Measurements from ENCODE around the gene ZCCHC14. TPM values are rescaled to one million over a fixed set of nuclear protein-coding genes. Genes with fewer than 3 reads are reported as not detected.

Gene ZCCHC14
- total RNA-seq, 1 experiment from 2014 or later = 28.2 TPM

- H3K4me3 Mint-ChIP-seq (ENCODE audit: unreplicated experiment) = peak overlapping the region; percentile 18
- DNase-seq (ENCODE audit: unreplicated experiment) = no peak
- H3K27ac Mint-ChIP-seq (ENCODE audit: low read depth, unreplicated experiment) = peak overlapping the region; percentile 73
- H3K27me3 Mint-ChIP-seq (ENCODE audit: insufficient read depth, unreplicated experiment) = no peaks in the 10 kb centered on the region
- intact Hi-C loops (cut with micrococcal nuclease) = no loop called here
- H3K9me3 Mint-ChIP-seq (ENCODE audit: unreplicated experiment) = no peaks in the 10 kb centered on the region
- CTCF ChIA-PET = interaction anchor here (0.6 to 2.4 kb wide), 3 partner anchors 40 to 179 kb away, joined by 3 to 10 read pairs (median 7); no protein-coding TSS in a partner anchor
- BruUV-seq (replicated peaks) = TSS peak; percentile 22
- H3K36me3 Mint-ChIP-seq (ENCODE audit: insufficient read depth, unreplicated experiment) = peaks cover 46% of the 10 kb centered on the region
- H3K4me1 Mint-ChIP-seq (ENCODE audit: insufficient read depth, unreplicated experiment) = peaks cover 21% of the 10 kb centered on the region
- no peak for TF ChIP-seq CTCF (IDR thresholded peaks at IDR 0.05; ENCODE audit: unreplicated experiment)
- POLR2A ChIA-PET = interaction anchor here (0.7 to 1.6 kb wide), 6 partner anchors 8 to 136 kb away, joined by 3 to 5 read pairs (median 3); no protein-coding TSS in a partner anchor
Observed at GRCh38 chr16:87457061-87457611, 35.7 kb downstream of the ZCCHC14 start.

GRCh38 chr16:87454391-87454790 lies 38.4 kb downstream of the ZCCHC14 start:
- BruUV-seq (replicated peaks) = no TSS peak
- Mint-ChIP-seq H3K36me3 (ENCODE audit: insufficient read depth, unreplicated experiment) (peaks cover 49% of the 10 kb centered on the region), H3K27ac (ENCODE audit: low read depth, unreplicated experiment) (no peak overlapping the region), H3K4me1 (ENCODE audit: insufficient read depth, unreplicated experiment) (peaks cover 16% of the 10 kb centered on the region), H3K4me3 (ENCODE audit: unreplicated experiment) (no peak overlapping the region), H3K27me3 (ENCODE audit: insufficient read depth, unreplicated experiment) (no peaks in the 10 kb centered on the region), H3K9me3 (ENCODE audit: unreplicated experiment) (no peaks in the 10 kb centered on the region)
- DNase-seq (ENCODE audit: unreplicated experiment) = no peak
- intact Hi-C loops (cut with micrococcal nuclease) = no loop called here
- TF ChIP-seq CTCF (IDR thresholded peaks at IDR 0.05; ENCODE audit: unreplicated experiment) = no peak
- POLR2A ChIA-PET = interaction anchor here (0.7 kb wide), 1 partner anchor 31 kb away, joined by 3 read pairs; no protein-coding TSS in a partner anchor
- CTCF ChIA-PET = interaction anchor here (1.8 to 3.3 kb wide), 2 partner anchors 38 to 182 kb away, joined by 4 to 21 read pairs; no protein-coding TSS in a partner anchor

GRCh38 chr16:87453326-87453725 lies 39.5 kb downstream of the ZCCHC14 start:
- peaks cover 16% of the 10 kb centered on the region for H3K4me1 Mint-ChIP-seq (ENCODE audit: insufficient read depth, unreplicated experiment)
- H3K27ac Mint-ChIP-seq (ENCODE audit: low read depth, unreplicated experiment) = peak overlapping the region; percentile 31
- peaks cover 40% of the 10 kb centered on the region for H3K36me3 Mint-ChIP-seq (ENCODE audit: insufficient read depth, unreplicated experiment)
- CTCF ChIA-PET = interaction anchor here (1.7 to 3.3 kb wide), 3 partner anchors 8 to 183 kb away, joined by 4 to 21 read pairs (median 7); no protein-coding TSS in a partner anchor
- BruUV-seq (replicated peaks) = no TSS peak
- H3K4me3 Mint-ChIP-seq (ENCODE audit: unreplicated experiment) = no peak overlapping the region
- H3K9me3 Mint-ChIP-seq (ENCODE audit: unreplicated experiment) = no peaks in the 10 kb centered on the region
- DNase-seq (ENCODE audit: unreplicated experiment) = no peak
- intact Hi-C loops (cut with micrococcal nuclease) = no loop called here
- H3K27me3 Mint-ChIP-seq (ENCODE audit: insufficient read depth, unreplicated experiment) = no peaks in the 10 kb centered on the region
- no peak for TF ChIP-seq CTCF (IDR thresholded peaks at IDR 0.05; ENCODE audit: unreplicated experiment)
- POLR2A ChIA-PET = no interaction called here

GRCh38 chr16:87451563-87452210 lies 41.1 kb downstream of the ZCCHC14 start:
- ChIA-PET CTCF (interaction anchor here (0.9 to 3.3 kb wide), 3 partner anchors 9 to 184 kb away, joined by 3 to 21 read pairs (median 7); no protein-coding TSS in a partner anchor), POLR2A (interaction anchor here (0.5 to 0.7 kb wide), 3 partner anchors 11 to 175 kb away, joined by 3 to 4 read pairs (median 3); no protein-coding TSS in a partner anchor)
- no peak for TF ChIP-seq CTCF (IDR thresholded peaks at IDR 0.05; ENCODE audit: unreplicated experiment)
- BruUV-seq (replicated peaks) = no TSS peak
- peaks cover 6% of the 10 kb centered on the region for H3K4me1 Mint-ChIP-seq (ENCODE audit: insufficient read depth, unreplicated experiment)
- intact Hi-C loops (cut with micrococcal nuclease) = no loop called here
- H3K27ac Mint-ChIP-seq (ENCODE audit: low read depth, unreplicated experiment) = no peak overlapping the region
- no peaks in the 10 kb centered on the region for H3K9me3 Mint-ChIP-seq (ENCODE audit: unreplicated experiment)
- no peaks in the 10 kb centered on the region for H3K27me3 Mint-ChIP-seq (ENCODE audit: insufficient read depth, unreplicated experiment)
- no peak for DNase-seq (ENCODE audit: unreplicated experiment)
- H3K36me3 Mint-ChIP-seq (ENCODE audit: insufficient read depth, unreplicated experiment) = peaks cover 48% of the 10 kb centered on the region
- no peak overlapping the region for H3K4me3 Mint-ChIP-seq (ENCODE audit: unreplicated experiment)
